A673 (cell line): ENCODE measurements around the gene HDGFL2.

ENCODE experiments used
- EZH2 ChIP-seq: fragments of 200-600 bp; sonication (generic); IDR thresholded peaks from 2 replicates; pipeline ENCODE4 v1.6.1; 2017; ENCODE audit warnings: borderline replicate concordance, low read depth, mild to moderate bottlenecking, mixed read lengths, antibody characterized with exemption, low read length; ENCODE audit not compliant: poor library complexity, severe bottlenecking
- TF ChIP-seq, protein P1 (sequence below): fragments of 300-800, 200-600 bp; sonication (generic); conservative IDR thresholded peaks from 2 replicates; pipeline ENCODE4 v1.5.1; 2017; ENCODE audit warnings: low read depth, mild to moderate bottlenecking, antibody characterized with exemption, low read length, moderate library complexity, mixed read lengths

DNA sequence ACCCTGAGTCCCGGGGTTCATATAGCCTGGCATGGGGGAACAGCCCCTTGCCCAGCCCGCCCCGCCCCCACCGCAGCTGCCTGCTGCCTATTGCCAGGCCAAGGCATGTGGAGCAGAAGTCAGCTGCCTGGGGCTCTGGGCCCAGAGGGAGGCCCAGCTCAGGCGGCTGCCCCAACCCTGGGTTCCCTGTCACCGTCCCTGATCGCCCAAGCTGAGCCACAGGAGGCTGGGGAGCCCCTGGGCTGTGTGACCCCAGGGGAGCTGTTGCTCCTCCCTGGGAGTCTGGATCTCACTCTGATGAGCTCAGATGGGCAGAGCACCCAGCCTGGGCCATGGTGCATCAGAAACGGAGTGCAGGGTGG, 44.8 kb downstream of the HDGFL2 start:
- TF ChIP-seq, protein P1, sequence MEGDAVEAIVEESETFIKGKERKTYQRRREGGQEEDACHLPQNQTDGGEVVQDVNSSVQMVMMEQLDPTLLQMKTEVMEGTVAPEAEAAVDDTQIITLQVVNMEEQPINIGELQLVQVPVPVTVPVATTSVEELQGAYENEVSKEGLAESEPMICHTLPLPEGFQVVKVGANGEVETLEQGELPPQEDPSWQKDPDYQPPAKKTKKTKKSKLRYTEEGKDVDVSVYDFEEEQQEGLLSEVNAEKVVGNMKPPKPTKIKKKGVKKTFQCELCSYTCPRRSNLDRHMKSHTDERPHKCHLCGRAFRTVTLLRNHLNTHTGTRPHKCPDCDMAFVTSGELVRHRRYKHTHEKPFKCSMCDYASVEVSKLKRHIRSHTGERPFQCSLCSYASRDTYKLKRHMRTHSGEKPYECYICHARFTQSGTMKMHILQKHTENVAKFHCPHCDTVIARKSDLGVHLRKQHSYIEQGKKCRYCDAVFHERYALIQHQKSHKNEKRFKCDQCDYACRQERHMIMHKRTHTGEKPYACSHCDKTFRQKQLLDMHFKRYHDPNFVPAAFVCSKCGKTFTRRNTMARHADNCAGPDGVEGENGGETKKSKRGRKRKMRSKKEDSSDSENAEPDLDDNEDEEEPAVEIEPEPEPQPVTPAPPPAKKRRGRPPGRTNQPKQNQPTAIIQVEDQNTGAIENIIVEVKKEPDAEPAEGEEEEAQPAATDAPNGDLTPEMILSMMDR, result no peak
- no peak for TF ChIP-seq EZH2
